HTERT RPE-1 (cell line): ENCODE data around the gene EXD3.

ENCODE experiments used
- in situ Hi-C: fragments of 300-500 bp; cut with MboI; formaldehyde crosslinking; loops from 4 replicates; pipeline ENCODE4 v1.14.3; 2020; ENCODE audit warnings: low sequenced_read_pairs

The EXD3 gene

GRCh38 chr9:137447722-137448601, 25.0 kb upstream of the EXD3 start:
- in situ Hi-C loops = no loop called here

GRCh38 chr9:137446851-137447471, 24.0 kb upstream of the EXD3 start:
- in situ Hi-C loops = no loop called here

- in situ Hi-C loops = no loop called here
Observed at GRCh38 chr9:137445930-137446431, 23.0 kb upstream of the EXD3 start.

- in situ Hi-C loops = no loop called here
Observed at GRCh38 chr9:137445275-137445807, 22.4 kb upstream of the EXD3 start.

- in situ Hi-C loops = no loop called here
Observed at GRCh38 chr9:137444106-137444790, 21.3 kb upstream of the EXD3 start.

GRCh38 chr9:137441935-137442321, 19.0 kb upstream of the EXD3 start:
- in situ Hi-C loops = no loop called here

GRCh38 chr9:137441289-137441934, 18.4 kb upstream of the EXD3 start, which contains the start of gene ENTPD8:
ENTPD8 (minus strand) TSS chr9:137441357; CDS start chr9:137438285, 3,072 bp downstream.
- in situ Hi-C loops = no loop called here

- in situ Hi-C loops = no loop called here
Observed at GRCh38 chr9:137439158-137439714, 16.3 kb upstream of the EXD3 start.

- in situ Hi-C loops = no loop called here
Observed at GRCh38 chr9:137438591-137439157, 15.7 kb upstream of the EXD3 start.

- in situ Hi-C loops = no loop called here
Observed at GRCh38 chr9:137437691-137438590, 15.0 kb upstream of the EXD3 start.

GRCh38 chr9:137436761-137437600, 14.0 kb upstream of the EXD3 start:
- in situ Hi-C loops = no loop called here

- in situ Hi-C loops = no loop called here
Observed at GRCh38 chr9:137435980-137436760, 13.2 kb upstream of the EXD3 start.

- in situ Hi-C loops = no loop called here
Observed at GRCh38 chr9:137435381-137435891, 12.5 kb upstream of the EXD3 start.

GRCh38 chr9:137434498-137435380, 11.8 kb upstream of the EXD3 start:
- in situ Hi-C loops = no loop called here

- in situ Hi-C loops = no loop called here
Observed at GRCh38 chr9:137433916-137434431, 11.0 kb upstream of the EXD3 start.

GRCh38 chr9:137433349-137433915, 10.5 kb upstream of the EXD3 start:
- in situ Hi-C loops = no loop called here
